NCI-H187 (cell line): Measurements from ENCODE around the gene DDOST.
"Not testable (repeated sequence)": the region's sequence is repeated elsewhere in the genome, so short reads cannot be mapped to it uniquely, and the experiment has no call there.

ENCODE experiments used
- DNase-seq, 2 experiments: peaks; one replicate each; lab custom pipeline; 2025; lab: John Stamatoyannopoulos, UW

DDOST gene

GRCh38 chr1:20624709-20625108, 36.5 kb downstream of the DDOST start:
- no peak for DNase-seq

GRCh38 chr1:20621012-20621411, 40.2 kb downstream of the DDOST start:
- no peak for DNase-seq

- DNase-seq = no peak
Observed at GRCh38 chr1:20619999-20620398, 41.2 kb downstream of the DDOST start.

GRCh38 chr1:20618550-20618949, 42.6 kb downstream of the DDOST start:
- no peak for DNase-seq

- DNase-seq = no peak
Observed at GRCh38 chr1:20616847-20617487, 44.2 kb downstream of the DDOST start.

GRCh38 chr1:20615946-20616846, 45.0 kb downstream of the DDOST start:
- DNase-seq = no peak

GRCh38 chr1:20614131-20614579, 47.0 kb downstream of the DDOST start:
- no peak for DNase-seq

- DNase-seq = no peak
Observed at GRCh38 chr1:20612221-20612746, 48.9 kb downstream of the DDOST start.

GRCh38 chr1:20611652-20612051, 49.5 kb downstream of the DDOST start:
- no peak for DNase-seq

GRCh38 chr1:20610970-20611369, 50.2 kb downstream of the DDOST start:
- DNase-seq = no peak

GRCh38 chr1:20609541-20609940, 51.6 kb downstream of the DDOST start:
- no peak for DNase-seq

GRCh38 chr1:20606801-20607570, 54.2 kb downstream of the DDOST start:
- DNase-seq = not testable (repeated sequence)

- DNase-seq = no peak
Observed at GRCh38 chr1:20604678-20605077, 56.5 kb downstream of the DDOST start.

- no peak for DNase-seq
Observed at GRCh38 chr1:20603504-20604464, 57.4 kb downstream of the DDOST start.

- no peak for DNase-seq
Observed at GRCh38 chr1:20602851-20603450, 58.2 kb downstream of the DDOST start.
